Measurements from ENCODE around the gene NEDD1.

NEDD1 gene

DNA sequence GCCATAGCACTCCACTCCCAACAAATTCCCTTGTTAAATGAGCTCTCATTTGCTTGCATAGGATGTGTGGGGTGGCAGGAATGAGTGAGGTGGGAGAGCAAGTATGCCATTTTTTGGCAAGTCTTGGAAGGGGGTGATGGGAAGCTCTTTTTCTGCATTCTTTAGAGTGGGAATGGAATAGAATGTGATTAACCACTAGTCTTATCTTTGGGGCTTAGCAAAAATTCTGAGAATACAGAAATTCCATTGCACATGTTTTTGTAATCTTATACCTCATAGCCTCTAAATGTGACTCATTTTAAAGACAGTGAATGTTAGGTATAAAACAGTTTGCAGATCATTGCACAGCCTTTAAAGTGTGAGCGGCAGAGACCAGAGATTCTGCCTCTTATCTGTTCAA lies 28.4 kb upstream of the NEDD1 start:
- no peak for DNase-seq (ENCODE audit: low read depth)
- H3K4me3 ChIP-seq (ENCODE audit: low read depth, low read length), result no peak overlapping the region

DNA sequence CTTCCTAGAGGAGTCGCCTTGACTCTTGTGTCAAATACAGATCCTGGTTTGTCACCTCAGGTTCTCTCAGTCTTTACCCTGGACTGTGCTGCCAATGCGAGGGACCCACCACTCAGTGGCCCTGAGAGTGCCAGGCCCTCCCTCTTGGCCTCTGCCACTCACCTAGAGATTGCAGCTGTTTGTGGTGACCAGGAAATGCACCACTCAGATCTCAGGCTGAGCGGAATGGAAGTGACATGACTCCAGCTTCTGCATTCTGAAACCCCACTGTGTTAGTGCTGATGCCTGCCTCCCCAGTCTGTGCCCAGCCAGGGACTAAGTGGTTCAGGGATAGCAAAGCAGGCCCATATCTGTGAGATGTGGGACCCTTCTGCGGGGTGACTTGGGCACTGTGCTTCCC lies 27.8 kb upstream of the NEDD1 start:
- TF ChIP-seq, protein P1, sequence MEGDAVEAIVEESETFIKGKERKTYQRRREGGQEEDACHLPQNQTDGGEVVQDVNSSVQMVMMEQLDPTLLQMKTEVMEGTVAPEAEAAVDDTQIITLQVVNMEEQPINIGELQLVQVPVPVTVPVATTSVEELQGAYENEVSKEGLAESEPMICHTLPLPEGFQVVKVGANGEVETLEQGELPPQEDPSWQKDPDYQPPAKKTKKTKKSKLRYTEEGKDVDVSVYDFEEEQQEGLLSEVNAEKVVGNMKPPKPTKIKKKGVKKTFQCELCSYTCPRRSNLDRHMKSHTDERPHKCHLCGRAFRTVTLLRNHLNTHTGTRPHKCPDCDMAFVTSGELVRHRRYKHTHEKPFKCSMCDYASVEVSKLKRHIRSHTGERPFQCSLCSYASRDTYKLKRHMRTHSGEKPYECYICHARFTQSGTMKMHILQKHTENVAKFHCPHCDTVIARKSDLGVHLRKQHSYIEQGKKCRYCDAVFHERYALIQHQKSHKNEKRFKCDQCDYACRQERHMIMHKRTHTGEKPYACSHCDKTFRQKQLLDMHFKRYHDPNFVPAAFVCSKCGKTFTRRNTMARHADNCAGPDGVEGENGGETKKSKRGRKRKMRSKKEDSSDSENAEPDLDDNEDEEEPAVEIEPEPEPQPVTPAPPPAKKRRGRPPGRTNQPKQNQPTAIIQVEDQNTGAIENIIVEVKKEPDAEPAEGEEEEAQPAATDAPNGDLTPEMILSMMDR (IDR thresholded peaks at IDR 0.05; ENCODE audit: low read depth, low read length), result no peak
- TF ChIP-seq POLR2A (IDR thresholded peaks at IDR 0.05; ENCODE audit: extremely low read depth, insufficient read length) (no peak), MYC (IDR thresholded peaks at IDR 0.05; ENCODE audit: low read depth, low read length) (no peak)
- TF ChIP-seq, protein P2, sequence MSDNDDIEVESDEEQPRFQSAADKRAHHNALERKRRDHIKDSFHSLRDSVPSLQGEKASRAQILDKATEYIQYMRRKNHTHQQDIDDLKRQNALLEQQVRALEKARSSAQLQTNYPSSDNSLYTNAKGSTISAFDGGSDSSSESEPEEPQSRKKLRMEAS (IDR thresholded peaks at IDR 0.05; ENCODE audit: low read depth, low read length), result no peak
- DNase-seq (ENCODE audit: low read depth), result no peak
- no peak overlapping the region for H3K4me3 ChIP-seq (ENCODE audit: low read depth, low read length)

More for the DNA sequence above, 28.4 kb upstream of the NEDD1 start:
- TF ChIP-seq, protein P1 (IDR thresholded peaks at IDR 0.05; ENCODE audit: low read depth, low read length), result no peak
- TF ChIP-seq, protein P2 (IDR thresholded peaks at IDR 0.05; ENCODE audit: low read depth, low read length), result no peak
- TF ChIP-seq MYC (IDR thresholded peaks at IDR 0.05; ENCODE audit: low read depth, low read length), result no peak
- TF ChIP-seq POLR2A (IDR thresholded peaks at IDR 0.05; ENCODE audit: extremely low read depth, insufficient read length), result no peak

DNA sequence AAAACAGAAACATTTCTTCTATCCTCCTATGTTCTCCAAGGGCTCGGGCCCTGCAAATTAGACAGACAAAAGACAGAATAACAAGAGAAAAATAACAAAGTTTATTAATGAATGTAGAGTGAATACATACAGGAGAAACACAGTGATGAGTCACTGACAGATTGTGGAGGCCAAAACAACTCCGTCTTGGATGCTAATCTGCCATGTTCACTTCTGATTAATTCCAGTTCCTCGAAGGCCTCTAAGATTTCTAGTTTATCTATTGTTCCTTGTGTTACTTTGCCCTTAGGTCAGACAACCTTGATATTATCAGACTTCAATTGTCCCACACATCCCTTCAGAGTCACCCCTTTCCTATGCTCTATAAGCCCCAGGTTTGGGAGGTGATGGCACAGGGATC lies 26.8 kb upstream of the NEDD1 start:
- no peak for DNase-seq (ENCODE audit: low read depth)
- no peak overlapping the region for H3K4me3 ChIP-seq (ENCODE audit: low read depth, low read length)
- TF ChIP-seq POLR2A (IDR thresholded peaks at IDR 0.05; ENCODE audit: extremely low read depth, insufficient read length), result no peak
- TF ChIP-seq, protein P2 (IDR thresholded peaks at IDR 0.05; ENCODE audit: low read depth, low read length), result no peak
- TF ChIP-seq, protein P1 (IDR thresholded peaks at IDR 0.05; ENCODE audit: low read depth, low read length), result no peak
- no peak for TF ChIP-seq MYC (IDR thresholded peaks at IDR 0.05; ENCODE audit: low read depth, low read length)

GRCh38 chr12:96881608-96882007 lies 25.4 kb upstream of the NEDD1 start:
- DNase-seq (ENCODE audit: low read depth), result no peak
- TF ChIP-seq, protein P1 (IDR thresholded peaks at IDR 0.05; ENCODE audit: low read depth, low read length), result no peak
- no peak for TF ChIP-seq POLR2A (IDR thresholded peaks at IDR 0.05; ENCODE audit: extremely low read depth, insufficient read length)
- TF ChIP-seq MYC (IDR thresholded peaks at IDR 0.05; ENCODE audit: low read depth, low read length), result no peak
- TF ChIP-seq, protein P2 (IDR thresholded peaks at IDR 0.05; ENCODE audit: low read depth, low read length), result no peak
- H3K4me3 ChIP-seq (ENCODE audit: low read depth, low read length), result no peak overlapping the region

DNA sequence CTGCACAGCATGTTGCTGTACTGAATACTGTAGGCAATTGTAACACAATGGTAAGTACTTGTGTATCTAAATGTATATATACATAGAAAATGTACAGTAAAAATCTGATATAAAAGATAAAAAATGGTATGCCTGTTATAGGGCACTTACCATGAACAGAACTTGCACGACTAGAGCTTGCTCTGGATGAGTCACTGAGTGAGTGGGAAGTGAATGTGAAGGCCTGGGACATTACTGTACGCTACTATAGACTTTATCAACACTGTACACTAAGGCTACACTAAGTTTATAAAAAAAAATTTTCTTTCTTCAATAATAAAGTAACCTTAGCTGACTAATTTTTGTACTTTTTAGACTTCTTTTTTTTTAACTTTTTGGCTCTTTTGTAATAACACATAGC lies 24.2 kb upstream of the NEDD1 start:
- TF ChIP-seq POLR2A (IDR thresholded peaks at IDR 0.05; ENCODE audit: extremely low read depth, insufficient read length), result no peak
- TF ChIP-seq, protein P2 (IDR thresholded peaks at IDR 0.05; ENCODE audit: low read depth, low read length), result no peak
- TF ChIP-seq, protein P1 (IDR thresholded peaks at IDR 0.05; ENCODE audit: low read depth, low read length), result no peak
- no peak for TF ChIP-seq MYC (IDR thresholded peaks at IDR 0.05; ENCODE audit: low read depth, low read length)
- no peak for DNase-seq (ENCODE audit: low read depth)
- no peak overlapping the region for H3K4me3 ChIP-seq (ENCODE audit: low read depth, low read length)

DNA sequence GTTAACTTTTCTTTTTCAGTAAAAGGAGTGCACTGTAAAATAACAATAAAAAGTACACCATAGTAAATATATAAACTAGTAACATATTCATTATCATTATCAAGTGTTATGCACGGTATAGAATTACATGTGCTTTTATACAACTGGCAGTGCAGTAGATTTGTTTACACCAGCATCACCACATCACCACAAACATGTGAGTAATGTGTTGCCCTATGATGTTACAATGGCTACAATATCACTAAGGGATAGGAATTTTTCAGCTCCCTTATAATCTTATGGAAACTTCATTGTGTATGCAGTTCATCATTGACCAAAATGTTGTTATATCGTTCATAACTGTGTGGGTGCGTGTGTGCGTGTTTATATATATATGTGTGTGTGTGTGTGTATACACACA lies 23.5 kb upstream of the NEDD1 start:
- no peak for DNase-seq (ENCODE audit: low read depth)
- H3K4me3 ChIP-seq (ENCODE audit: low read depth, low read length), result no peak overlapping the region
- TF ChIP-seq POLR2A (IDR thresholded peaks at IDR 0.05; ENCODE audit: extremely low read depth, insufficient read length) (no peak), MYC (IDR thresholded peaks at IDR 0.05; ENCODE audit: low read depth, low read length) (no peak)
- TF ChIP-seq, protein P1 (IDR thresholded peaks at IDR 0.05; ENCODE audit: low read depth, low read length), result no peak
- TF ChIP-seq, protein P2 (IDR thresholded peaks at IDR 0.05; ENCODE audit: low read depth, low read length), result no peak

All from NB4 (cell line).